Sigmoid colon (tissue), 4 donors: Measurements from ENCODE around the gene IGFL4.

Source experiments
- CTCF ChIP-seq, 4 experiments: fragments of 450-650 bp in 3 of 4; fragments of 200-600 bp in 1 of 4; IDR thresholded peaks; one replicate each; pipeline ENCODE4 v1.5.1; 2016 to 2019; ENCODE audit warnings: antibody characterized with exemption in 4 of 4, mild to moderate bottlenecking in 3 of 4, moderate library complexity in 2 of 4
- EP300 ChIP-seq, 4 donors: sonication (generic); formaldehyde crosslinking; IDR thresholded peaks; one replicate each; pipeline ENCODE4 v1.6.1; 2017; ENCODE audit warnings: antibody characterized with exemption in 4 of 4
- POLR2A ChIP-seq, 2 donors: fragments of 450-650 bp; IDR thresholded peaks; one replicate each; pipeline ENCODE4 v1.6.1; 2016; ENCODE audit warnings: antibody characterized with exemption in 2 of 2, mild to moderate bottlenecking in 2 of 2, moderate library complexity in 2 of 2

- no peak for TF ChIP-seq CTCF (IDR thresholded peaks at IDR 0.05)
- TF ChIP-seq EP300 (IDR thresholded peaks at IDR 0.05), result no peak
- TF ChIP-seq POLR2A (IDR thresholded peaks at IDR 0.05), result no peak
These were observed 1.6 kb upstream of the IGFL4 start for GRCh38 chr19:46042252-46042883.
